ENCODE measurements around the gene L2HGDH. TPM values are rescaled to one million over a fixed set of nuclear protein-coding genes. Genes with fewer than 3 reads are reported as not detected.

The L2HGDH gene
- total and polyA plus RNA-seq, 9 of the 15 experiments (the other 6 are each of a cell fraction or from before 2014, with no cell fraction given) = 1.7 to 16.1 (median 10.5) TPM

DNA sequence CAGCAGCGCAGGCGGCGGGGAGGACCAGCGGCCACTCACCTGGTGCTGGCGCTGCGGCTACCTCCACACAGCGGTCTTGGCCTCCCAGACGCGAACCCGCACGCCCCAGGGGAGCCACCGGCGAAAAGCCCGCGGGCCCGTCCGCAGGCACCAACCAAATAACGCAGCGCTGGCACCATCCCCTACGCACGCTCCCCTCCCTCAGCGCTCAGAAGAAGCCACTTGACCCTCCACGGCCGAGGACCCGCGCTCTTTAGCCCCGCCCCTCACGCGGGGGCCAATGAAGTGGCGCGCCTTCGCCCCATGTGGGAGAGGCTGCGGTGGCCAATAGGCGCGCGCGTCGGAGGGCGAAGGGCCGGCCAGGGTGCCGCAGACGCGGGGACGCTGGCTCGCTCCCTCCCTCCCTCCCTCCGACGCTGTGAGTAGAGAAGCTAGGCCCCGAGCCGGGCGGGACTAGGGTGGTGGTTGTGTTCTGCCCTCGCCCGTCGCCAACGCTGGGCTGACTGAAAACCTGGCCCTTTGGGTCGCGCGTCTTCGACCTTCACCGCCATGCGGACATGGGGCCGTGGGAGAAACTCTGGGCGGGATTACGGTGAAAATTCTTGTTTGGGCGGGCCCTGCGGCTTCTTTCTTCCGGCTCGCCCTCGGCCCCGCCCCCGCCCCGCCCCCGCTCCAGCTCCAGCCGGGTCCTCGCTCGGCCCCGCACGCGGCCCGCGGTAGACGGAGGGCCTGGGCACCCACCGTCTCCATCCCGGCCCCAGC lies at the start of gene L2HGDH, which contains the start of gene DMAC2L (continued):
- TF ChIP-seq, protein P1, sequence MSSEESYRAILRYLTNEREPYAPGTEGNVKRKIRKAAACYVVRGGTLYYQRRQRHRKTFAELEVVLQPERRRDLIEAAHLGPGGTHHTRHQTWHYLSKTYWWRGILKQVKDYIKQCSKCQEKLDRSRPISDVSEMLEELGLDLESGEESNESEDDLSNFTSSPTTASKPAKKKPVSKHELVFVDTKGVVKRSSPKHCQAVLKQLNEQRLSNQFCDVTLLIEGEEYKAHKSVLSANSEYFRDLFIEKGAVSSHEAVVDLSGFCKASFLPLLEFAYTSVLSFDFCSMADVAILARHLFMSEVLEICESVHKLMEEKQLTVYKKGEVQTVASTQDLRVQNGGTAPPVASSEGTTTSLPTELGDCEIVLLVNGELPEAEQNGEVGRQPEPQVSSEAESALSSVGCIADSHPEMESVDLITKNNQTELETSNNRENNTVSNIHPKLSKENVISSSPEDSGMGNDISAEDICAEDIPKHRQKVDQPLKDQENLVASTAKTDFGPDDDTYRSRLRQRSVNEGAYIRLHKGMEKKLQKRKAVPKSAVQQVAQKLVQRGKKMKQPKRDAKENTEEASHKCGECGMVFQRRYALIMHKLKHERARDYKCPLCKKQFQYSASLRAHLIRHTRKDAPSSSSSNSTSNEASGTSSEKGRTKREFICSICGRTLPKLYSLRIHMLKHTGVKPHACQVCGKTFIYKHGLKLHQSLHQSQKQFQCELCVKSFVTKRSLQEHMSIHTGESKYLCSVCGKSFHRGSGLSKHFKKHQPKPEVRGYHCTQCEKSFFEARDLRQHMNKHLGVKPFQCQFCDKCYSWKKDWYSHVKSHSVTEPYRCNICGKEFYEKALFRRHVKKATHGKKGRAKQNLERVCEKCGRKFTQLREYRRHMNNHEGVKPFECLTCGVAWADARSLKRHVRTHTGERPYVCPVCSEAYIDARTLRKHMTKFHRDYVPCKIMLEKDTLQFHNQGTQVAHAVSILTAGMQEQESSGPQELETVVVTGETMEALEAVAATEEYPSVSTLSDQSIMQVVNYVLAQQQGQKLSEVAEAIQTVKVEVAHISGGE (CRISPR knock-in tag; IDR thresholded peaks at IDR 0.05) = no peak
- no peak for TF ChIP-seq ZFP30 (CRISPR knock-in tag; IDR thresholded peaks at IDR 0.05; ENCODE audit: borderline replicate concordance)
- TF ChIP-seq NR4A1 (CRISPR knock-in tag; IDR thresholded peaks at IDR 0.05) = no peak
- no peak for TF ChIP-seq NR4A1 (tag; IDR thresholded peaks at IDR 0.05)
- no peak for TF ChIP-seq ZNF507 (tag; conservative IDR thresholded peaks at IDR 0.05)
- no peak for TF ChIP-seq ZNF184 (CRISPR knock-in tag; IDR thresholded peaks at IDR 0.05)
- TF ChIP-seq ZNF3 (CRISPR knock-in tag; IDR thresholded peaks at IDR 0.05) = no peak
- no peak for TF ChIP-seq HDGF (IDR thresholded peaks at IDR 0.05)
- TF ChIP-seq, protein P2, sequence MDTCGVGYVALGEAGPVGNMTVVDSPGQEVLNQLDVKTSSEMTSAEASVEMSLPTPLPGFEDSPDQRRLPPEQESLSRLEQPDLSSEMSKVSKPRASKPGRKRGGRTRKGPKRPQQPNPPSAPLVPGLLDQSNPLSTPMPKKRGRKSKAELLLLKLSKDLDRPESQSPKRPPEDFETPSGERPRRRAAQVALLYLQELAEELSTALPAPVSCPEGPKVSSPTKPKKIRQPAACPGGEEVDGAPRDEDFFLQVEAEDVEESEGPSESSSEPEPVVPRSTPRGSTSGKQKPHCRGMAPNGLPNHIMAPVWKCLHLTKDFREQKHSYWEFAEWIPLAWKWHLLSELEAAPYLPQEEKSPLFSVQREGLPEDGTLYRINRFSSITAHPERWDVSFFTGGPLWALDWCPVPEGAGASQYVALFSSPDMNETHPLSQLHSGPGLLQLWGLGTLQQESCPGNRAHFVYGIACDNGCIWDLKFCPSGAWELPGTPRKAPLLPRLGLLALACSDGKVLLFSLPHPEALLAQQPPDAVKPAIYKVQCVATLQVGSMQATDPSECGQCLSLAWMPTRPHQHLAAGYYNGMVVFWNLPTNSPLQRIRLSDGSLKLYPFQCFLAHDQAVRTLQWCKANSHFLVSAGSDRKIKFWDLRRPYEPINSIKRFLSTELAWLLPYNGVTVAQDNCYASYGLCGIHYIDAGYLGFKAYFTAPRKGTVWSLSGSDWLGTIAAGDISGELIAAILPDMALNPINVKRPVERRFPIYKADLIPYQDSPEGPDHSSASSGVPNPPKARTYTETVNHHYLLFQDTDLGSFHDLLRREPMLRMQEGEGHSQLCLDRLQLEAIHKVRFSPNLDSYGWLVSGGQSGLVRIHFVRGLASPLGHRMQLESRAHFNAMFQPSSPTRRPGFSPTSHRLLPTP (IDR thresholded peaks at IDR 0.05; ENCODE audit: borderline replicate concordance, extremely low read depth, insufficient read length) = no peak
- TF ChIP-seq CREB1 (IDR thresholded peaks at IDR 0.05) = no peak
- peak; percentile 25; the same call in 1 of the 2 replicates for TF ChIP-seq CREB1 (CRISPR knock-in tag; IDR thresholded peaks at IDR 0.05)
- TF ChIP-seq ZBTB17 (CRISPR knock-in tag; IDR thresholded peaks at IDR 0.05) = no peak
- TF ChIP-seq ARID2 (IDR thresholded peaks at IDR 0.05) = no peak
- TF ChIP-seq ZC3H4 (CRISPR knock-in tag; IDR thresholded peaks at IDR 0.05; ENCODE audit: borderline replicate concordance) = no peak
- TF ChIP-seq SMARCA5 (IDR thresholded peaks at IDR 0.05) = no peak
- no peak for TF ChIP-seq TFAM (CRISPR knock-in tag; conservative IDR thresholded peaks at IDR 0.05)
- TF ChIP-seq, protein P3, sequence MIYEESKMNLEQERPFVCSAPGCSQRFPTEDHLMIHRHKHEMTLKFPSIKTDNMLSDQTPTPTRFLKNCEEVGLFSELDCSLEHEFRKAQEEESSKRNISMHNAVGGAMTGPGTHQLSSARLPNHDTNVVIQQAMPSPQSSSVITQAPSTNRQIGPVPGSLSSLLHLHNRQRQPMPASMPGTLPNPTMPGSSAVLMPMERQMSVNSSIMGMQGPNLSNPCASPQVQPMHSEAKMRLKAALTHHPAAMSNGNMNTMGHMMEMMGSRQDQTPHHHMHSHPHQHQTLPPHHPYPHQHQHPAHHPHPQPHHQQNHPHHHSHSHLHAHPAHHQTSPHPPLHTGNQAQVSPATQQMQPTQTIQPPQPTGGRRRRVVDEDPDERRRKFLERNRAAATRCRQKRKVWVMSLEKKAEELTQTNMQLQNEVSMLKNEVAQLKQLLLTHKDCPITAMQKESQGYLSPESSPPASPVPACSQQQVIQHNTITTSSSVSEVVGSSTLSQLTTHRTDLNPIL (CRISPR knock-in tag; IDR thresholded peaks at IDR 0.05) = no peak
- TF ChIP-seq, protein P4, sequence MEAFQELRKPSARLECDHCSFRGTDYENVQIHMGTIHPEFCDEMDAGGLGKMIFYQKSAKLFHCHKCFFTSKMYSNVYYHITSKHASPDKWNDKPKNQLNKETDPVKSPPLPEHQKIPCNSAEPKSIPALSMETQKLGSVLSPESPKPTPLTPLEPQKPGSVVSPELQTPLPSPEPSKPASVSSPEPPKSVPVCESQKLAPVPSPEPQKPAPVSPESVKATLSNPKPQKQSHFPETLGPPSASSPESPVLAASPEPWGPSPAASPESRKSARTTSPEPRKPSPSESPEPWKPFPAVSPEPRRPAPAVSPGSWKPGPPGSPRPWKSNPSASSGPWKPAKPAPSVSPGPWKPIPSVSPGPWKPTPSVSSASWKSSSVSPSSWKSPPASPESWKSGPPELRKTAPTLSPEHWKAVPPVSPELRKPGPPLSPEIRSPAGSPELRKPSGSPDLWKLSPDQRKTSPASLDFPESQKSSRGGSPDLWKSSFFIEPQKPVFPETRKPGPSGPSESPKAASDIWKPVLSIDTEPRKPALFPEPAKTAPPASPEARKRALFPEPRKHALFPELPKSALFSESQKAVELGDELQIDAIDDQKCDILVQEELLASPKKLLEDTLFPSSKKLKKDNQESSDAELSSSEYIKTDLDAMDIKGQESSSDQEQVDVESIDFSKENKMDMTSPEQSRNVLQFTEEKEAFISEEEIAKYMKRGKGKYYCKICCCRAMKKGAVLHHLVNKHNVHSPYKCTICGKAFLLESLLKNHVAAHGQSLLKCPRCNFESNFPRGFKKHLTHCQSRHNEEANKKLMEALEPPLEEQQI (IDR thresholded peaks at IDR 0.05) = no peak
- TF ChIP-seq TARDBP (IDR thresholded peaks at IDR 0.05) = no peak
